ENCODE data around the gene ANXA4.
"Not testable (repeated sequence)": the region's sequence is repeated elsewhere in the genome, so short reads cannot be mapped to it uniquely, and the experiment has no call there.

The ANXA4 gene

DNA sequence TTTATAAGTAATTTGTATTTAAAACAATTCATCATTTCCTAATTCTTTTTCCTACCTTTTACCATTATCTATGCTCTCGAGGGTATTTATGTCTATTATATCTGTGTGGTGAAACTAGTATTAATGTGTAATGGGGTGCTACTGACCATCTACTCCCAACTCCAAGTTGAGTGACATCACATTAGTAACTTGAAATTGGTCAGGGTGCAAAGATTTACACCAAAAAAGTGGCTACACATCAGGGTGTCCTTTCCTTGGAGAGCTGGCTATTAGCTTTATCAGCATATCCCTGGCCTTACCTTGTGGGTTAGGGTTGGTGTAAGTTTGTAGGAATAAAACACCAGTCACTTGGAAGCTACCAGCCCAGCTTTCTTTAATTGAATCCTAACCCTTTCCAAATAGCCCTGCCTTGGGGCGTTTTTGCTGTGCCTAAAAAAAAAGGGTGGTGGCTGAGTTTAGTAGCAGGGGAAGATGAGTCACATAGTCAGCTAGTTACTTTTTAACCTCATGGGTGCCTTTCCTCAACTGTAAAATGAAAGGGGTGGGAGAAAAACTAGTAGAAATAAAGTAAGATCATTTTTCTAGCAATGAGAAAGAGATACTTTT is 14.0 kb downstream of the ANXA4 start:
- no peak for DNase-seq (ENCODE audit: low spot score)

DNA sequence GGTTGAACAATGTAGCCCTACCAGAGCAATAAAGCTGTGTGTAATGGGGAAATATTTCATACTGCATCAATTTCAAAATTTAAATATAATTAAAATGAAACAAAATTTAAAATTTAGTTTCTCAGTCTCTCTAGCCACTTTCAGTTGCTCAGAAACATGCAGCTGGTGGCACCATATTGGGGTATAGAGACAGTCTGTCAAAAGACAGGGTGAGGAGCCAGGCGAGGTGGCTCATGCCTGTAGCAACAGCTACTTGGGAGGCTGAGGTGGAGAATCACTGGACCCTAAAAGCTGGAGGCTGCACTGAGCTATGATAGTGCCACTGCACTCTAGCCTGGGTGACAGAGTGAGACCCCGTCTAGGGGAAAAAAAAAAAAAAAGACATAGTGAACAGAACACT is 20.1 kb downstream of the ANXA4 start:
- no peak for TF ChIP-seq CTCF (IDR thresholded peaks at IDR 0.05; ENCODE audit: extremely low read depth, missing control alignments)
- no peak for DNase-seq (ENCODE audit: low spot score)

More for the DNA sequence above, 14.0 kb downstream of the ANXA4 start:
- no peak for TF ChIP-seq CTCF (IDR thresholded peaks at IDR 0.05; ENCODE audit: extremely low read depth, missing control alignments)

DNA sequence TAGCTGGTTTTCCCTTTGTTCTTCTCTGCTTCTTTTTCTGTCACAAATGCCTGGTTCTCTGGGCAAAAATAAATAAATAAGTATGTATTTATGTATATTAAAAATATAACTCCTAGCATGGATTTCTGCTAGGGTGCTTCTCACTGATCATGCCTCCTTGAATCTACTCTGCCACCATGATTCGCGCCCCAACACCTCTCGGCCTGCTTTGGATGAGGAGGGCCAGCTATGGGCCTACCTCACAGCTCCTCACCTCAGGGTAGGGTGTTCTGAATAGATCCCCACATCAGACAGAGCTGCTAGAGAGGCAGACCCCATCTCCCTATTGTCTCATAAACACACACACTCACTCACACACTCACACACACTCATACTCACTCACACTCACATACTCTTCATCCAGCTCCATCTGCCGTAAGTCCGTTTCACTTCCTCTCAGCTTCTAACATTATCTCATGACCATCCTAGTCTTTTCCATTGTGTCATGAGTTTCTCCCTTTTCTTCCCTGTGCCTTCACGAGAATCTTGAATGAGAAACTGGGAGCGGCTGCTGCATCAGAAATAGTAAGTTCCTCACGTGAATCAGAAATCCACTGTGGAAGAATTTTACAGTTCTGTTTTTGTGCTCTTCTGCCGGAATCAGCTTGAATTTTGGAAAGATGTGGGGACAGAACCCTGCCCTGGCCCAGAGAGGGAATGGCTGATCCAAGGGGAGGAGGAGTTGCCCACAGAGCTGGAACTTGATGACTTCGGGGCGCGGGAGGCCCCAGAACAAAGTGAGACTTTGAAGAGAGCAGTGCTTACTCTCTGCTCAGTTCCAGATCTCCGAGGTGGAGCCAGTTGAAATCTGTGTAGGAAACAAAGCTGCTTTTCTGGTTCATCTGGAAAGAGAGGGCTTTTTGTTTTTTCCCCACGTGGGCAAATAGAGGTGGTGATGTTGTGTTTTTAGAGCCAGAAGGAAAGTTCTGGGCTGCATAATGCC is 20.9 kb downstream of the ANXA4 start:
- no peak for DNase-seq (ENCODE audit: low spot score)

GRCh38 chr2:69763831-69764230 is 21.9 kb downstream of the ANXA4 start:
- not testable (repeated sequence) for DNase-seq (ENCODE audit: low spot score)

More for the DNA sequence above, 20.9 kb downstream of the ANXA4 start:
- TF ChIP-seq CTCF (IDR thresholded peaks at IDR 0.05; ENCODE audit: extremely low read depth, missing control alignments) = no peak

DNA sequence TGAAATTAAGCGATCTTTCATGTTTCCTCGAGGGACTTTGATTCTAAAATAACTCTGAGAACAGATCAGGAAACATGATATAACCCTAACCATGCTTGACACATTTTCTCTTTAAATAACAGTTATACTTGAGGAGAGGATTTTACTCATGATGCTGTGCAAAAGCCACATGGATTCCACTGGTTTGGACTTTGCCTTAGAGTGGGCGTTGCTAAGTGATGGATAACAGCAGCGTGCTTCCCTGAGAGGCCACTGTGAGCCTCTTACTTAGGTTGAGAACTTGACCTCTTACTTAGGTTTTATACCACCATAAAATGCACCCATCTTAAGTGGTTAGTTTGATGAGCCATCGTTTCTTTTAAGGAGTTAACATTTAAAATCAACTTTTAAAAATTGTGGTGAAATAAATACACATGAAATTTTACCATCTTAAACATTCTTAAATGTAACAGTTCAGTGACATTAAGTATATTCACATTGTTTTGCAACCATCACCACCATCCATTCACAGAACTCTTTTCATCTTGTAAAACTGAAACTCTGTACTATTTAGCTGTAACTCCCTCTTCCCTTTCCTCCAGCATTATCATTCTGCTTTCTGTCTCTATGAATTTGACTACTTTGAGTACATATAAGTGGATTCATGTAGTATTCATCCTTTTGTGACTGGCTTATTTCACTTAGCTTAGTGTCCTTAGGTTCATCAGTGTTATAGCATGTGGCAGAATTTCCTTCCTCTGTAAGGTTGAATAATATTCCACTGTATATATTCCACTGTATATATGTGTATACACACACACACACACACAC is 22.6 kb downstream of the ANXA4 start:
- TF ChIP-seq CTCF (IDR thresholded peaks at IDR 0.05; ENCODE audit: extremely low read depth, missing control alignments) = no peak
- no peak for DNase-seq (ENCODE audit: low spot score)

DNA sequence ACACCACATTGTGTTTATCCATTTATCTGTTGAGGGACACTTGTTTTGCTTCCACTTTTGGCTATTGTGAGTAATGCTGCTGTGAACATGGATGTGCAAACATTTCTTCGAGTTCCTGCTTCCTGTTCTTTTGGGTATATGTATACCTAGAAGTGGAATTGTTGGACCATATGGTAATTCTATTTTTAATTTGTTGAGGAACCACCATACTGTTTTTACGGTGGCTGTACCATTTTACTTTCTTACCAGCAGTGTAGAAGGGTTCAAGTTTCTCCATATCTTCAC is 23.1 kb downstream of the ANXA4 start:
- DNase-seq (ENCODE audit: low spot score) = no peak
- no peak for TF ChIP-seq CTCF (IDR thresholded peaks at IDR 0.05; ENCODE audit: extremely low read depth, missing control alignments)

- TF ChIP-seq CTCF (IDR thresholded peaks at IDR 0.05; ENCODE audit: extremely low read depth, missing control alignments) = no peak
- no peak for DNase-seq (ENCODE audit: low spot score)
Observed at GRCh38 chr2:69766014-69766413, 24.1 kb downstream of the ANXA4 start.
